Lower leg skin (tissue), 3 donors: ENCODE measurements around the gene FBLN1.

Experiments used
- POLR2A ChIP-seq, 2 donors: fragments of 450-650 bp; IDR thresholded peaks; one replicate each; pipeline ENCODE4 v1.6.1; 2016 to 2017; ENCODE audit warnings: antibody characterized with exemption in 2 of 2, mild to moderate bottlenecking in 1 of 2, moderate library complexity in 1 of 2
- TF ChIP-seq, protein P1 (sequence below), 3 donors: fragments of 450-650 bp; IDR thresholded peaks; one replicate each; pipeline ENCODE4 v1.5.1; 2016; ENCODE audit warnings: antibody characterized with exemption in 3 of 3, mild to moderate bottlenecking in 3 of 3, moderate library complexity in 2 of 3

DNA sequence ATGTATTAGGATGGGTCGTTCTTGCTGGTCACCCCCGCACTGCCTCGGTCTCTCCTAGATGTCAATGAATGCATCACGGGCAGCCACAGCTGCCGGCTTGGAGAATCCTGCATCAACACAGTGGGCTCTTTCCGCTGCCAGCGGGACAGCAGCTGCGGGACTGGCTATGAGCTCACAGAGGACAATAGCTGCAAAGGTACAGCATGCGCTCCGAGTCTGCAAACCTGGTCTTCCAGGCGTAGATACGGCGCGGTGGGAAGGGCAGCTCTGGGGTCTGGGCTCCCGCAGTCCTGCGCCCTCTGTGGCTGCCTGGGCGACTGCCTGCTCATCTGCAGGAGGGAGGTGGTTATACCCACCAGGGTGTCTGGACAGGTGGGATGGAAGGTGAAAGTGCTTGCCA lies 31.0 kb downstream of the FBLN1 start:
- TF ChIP-seq, protein P1, sequence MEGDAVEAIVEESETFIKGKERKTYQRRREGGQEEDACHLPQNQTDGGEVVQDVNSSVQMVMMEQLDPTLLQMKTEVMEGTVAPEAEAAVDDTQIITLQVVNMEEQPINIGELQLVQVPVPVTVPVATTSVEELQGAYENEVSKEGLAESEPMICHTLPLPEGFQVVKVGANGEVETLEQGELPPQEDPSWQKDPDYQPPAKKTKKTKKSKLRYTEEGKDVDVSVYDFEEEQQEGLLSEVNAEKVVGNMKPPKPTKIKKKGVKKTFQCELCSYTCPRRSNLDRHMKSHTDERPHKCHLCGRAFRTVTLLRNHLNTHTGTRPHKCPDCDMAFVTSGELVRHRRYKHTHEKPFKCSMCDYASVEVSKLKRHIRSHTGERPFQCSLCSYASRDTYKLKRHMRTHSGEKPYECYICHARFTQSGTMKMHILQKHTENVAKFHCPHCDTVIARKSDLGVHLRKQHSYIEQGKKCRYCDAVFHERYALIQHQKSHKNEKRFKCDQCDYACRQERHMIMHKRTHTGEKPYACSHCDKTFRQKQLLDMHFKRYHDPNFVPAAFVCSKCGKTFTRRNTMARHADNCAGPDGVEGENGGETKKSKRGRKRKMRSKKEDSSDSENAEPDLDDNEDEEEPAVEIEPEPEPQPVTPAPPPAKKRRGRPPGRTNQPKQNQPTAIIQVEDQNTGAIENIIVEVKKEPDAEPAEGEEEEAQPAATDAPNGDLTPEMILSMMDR (IDR thresholded peaks at IDR 0.05) = no peak
- no peak for TF ChIP-seq POLR2A (IDR thresholded peaks at IDR 0.05)
